Osteoblast (primary cell): ENCODE data around the gene ABCC4. TPM values are rescaled to one million over a fixed set of nuclear protein-coding genes. Genes with fewer than 3 reads are reported as not detected.

Source experiments
- DNase-seq: peaks from one replicate; pipeline ENCODE4 v3.0.0; 2011; ENCODE audit warnings: low spot score, mixed read lengths; ENCODE audit not compliant: insufficient read length; ENCODE audit errors: missing footprints
- H2AFZ ChIP-seq: 2 replicates; pipeline ENCODE4 v1.6.0; 2011; ENCODE audit warnings: mild to moderate bottlenecking, low read length
- H3K27ac ChIP-seq: 2 replicates; pipeline ENCODE4 v1.5.1; 2011; ENCODE audit warnings: mild to moderate bottlenecking, low read depth, low read length, moderate library complexity
- H3K27me3 ChIP-seq: 2 replicates; pipeline ENCODE4 v1.6.0; 2012; ENCODE audit warnings: mild to moderate bottlenecking, control low read depth, inconsistent platforms, low read length, moderate library complexity; ENCODE audit not compliant: insufficient read depth
- H3K36me3 ChIP-seq: 2 replicates; pipeline ENCODE4 v1.5.1; 2011; ENCODE audit warnings: mild to moderate bottlenecking, low read length, control low read depth, moderate library complexity; ENCODE audit not compliant: insufficient read depth
- H3K4me1 ChIP-seq: 2 replicates; pipeline ENCODE4 v1.5.1; 2011; ENCODE audit warnings: mild to moderate bottlenecking, low read length, control low read depth, moderate library complexity; ENCODE audit not compliant: insufficient read depth
- H3K4me2 ChIP-seq: 2 replicates; pipeline ENCODE4 v1.6.0; 2011; ENCODE audit warnings: mild to moderate bottlenecking, low read length; ENCODE audit not compliant: insufficient read depth
- H3K4me3 ChIP-seq: fragments of 200-600 bp; sonication (generic); 3 replicates; pipeline ENCODE4 v1.5.1; 2012; ENCODE audit warnings: mild to moderate bottlenecking, low read length, inconsistent platforms; ENCODE audit not compliant: insufficient read depth
- H3K79me2 ChIP-seq: 2 replicates; pipeline ENCODE4 v1.6.0; 2012; ENCODE audit warnings: mild to moderate bottlenecking, low read length, control low read depth, inconsistent platforms; ENCODE audit not compliant: insufficient read depth
- H3K9me3 ChIP-seq: 2 replicates; pipeline ENCODE4 v1.5.1; 2011; ENCODE audit warnings: low read depth, low read length, control low read depth
- H4K20me1 ChIP-seq: 2 replicates; pipeline ENCODE4 v1.6.0; 2012; ENCODE audit warnings: mild to moderate bottlenecking, low read length, control low read depth; ENCODE audit not compliant: insufficient read depth
- total RNA-seq: library from RNA; depleted of rRNA; stranded (reverse); fragments of >200 nt; gene quantifications from 2 replicates; pipeline ENCODE4 v1.2.3, GENCODE V29; 2012
- TF ChIP-seq, protein P1 (sequence below): IDR thresholded peaks from 2 replicates; pipeline ENCODE4 v1.5.1; 2011; ENCODE audit warnings: mild to moderate bottlenecking, low read depth, low read length, moderate library complexity; ENCODE audit errors: extremely low read depth

ABCC4 gene
- total RNA-seq, 1 donor = 27.5 TPM

DNA sequence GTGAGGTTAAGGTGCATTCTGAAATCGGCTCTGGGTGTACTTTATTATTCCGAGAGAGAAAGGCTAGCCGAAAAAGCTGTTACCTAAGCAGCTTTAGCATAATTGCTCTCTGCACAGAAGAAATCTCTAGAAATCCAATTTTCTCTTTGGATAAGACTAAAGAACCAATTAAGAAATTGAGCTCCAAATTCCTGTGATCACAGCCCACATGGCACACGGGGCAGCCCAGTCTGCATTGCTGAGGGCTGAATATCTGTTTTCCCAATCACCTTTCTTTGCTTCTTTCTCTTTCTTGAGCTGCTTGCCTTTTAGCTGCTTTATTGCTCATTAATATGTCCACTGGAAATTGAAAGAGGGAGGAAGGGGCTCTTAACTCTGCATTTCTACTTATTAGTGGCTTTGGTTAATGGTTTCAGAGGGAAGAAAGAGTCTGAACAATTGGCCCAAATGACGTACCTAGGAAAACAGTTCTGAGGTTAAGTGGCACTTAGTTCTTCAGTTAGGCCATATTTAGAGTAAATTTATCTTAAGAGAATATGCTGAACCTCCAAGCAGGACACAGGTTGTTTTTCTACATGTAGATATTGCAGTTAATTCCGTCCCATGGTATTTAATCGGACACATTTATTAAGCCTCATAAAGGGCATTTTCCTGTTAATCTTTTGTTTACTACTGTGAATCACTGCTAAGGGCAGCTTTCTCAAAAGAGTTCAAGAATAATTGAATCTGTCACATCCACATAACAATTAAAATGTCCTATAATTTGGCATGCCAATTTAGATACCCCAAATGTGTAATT, 265.7 kb downstream of the ABCC4 start:
- Histone ChIP-seq H3K27me3 (no peaks in the 10 kb centered on the region), H3K4me2 (no peak overlapping the region), H2AFZ (no peak overlapping the region), H3K4me1 (peaks cover 4% of the 10 kb centered on the region), H3K4me3 (no peak overlapping the region), H3K79me2 (no peaks in the 10 kb centered on the region), H3K9me3 (no peaks in the 10 kb centered on the region), H3K27ac (no peak overlapping the region), H4K20me1 (no peaks in the 10 kb centered on the region), H3K36me3 (no peaks in the 10 kb centered on the region)
- DNase-seq = no peak
- TF ChIP-seq, protein P1, sequence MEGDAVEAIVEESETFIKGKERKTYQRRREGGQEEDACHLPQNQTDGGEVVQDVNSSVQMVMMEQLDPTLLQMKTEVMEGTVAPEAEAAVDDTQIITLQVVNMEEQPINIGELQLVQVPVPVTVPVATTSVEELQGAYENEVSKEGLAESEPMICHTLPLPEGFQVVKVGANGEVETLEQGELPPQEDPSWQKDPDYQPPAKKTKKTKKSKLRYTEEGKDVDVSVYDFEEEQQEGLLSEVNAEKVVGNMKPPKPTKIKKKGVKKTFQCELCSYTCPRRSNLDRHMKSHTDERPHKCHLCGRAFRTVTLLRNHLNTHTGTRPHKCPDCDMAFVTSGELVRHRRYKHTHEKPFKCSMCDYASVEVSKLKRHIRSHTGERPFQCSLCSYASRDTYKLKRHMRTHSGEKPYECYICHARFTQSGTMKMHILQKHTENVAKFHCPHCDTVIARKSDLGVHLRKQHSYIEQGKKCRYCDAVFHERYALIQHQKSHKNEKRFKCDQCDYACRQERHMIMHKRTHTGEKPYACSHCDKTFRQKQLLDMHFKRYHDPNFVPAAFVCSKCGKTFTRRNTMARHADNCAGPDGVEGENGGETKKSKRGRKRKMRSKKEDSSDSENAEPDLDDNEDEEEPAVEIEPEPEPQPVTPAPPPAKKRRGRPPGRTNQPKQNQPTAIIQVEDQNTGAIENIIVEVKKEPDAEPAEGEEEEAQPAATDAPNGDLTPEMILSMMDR = no peak

DNA sequence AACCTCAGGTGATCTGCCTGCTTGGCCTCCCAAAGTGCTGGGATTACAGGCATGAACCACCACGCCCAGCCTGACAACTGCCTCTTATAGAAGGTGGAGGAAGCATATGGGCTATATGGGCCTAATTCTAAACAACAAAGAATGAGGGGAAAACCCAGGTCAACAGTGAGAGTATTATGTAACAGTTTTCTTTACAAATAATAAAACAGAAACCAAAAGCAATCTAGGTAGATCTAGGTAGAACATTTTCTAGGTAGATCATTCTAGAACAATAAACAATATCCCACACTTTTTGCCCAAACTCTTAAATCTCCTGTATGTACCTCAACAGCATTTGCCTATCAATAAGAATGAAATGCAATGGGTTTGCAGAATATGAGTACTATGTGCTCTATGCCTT, 267.4 kb downstream of the ABCC4 start:
- TF ChIP-seq, protein P1 = no peak
- no peaks in the 10 kb centered on the region for H3K79me2 ChIP-seq
- H3K4me2 ChIP-seq = no peak overlapping the region
- no peak overlapping the region for H2AFZ ChIP-seq
- no peaks in the 10 kb centered on the region for H3K27me3 ChIP-seq
- no peaks in the 10 kb centered on the region for H3K4me1 ChIP-seq
- no peak overlapping the region for H3K4me3 ChIP-seq
- H3K9me3 ChIP-seq = no peaks in the 10 kb centered on the region
- H4K20me1 ChIP-seq = no peaks in the 10 kb centered on the region
- no peak overlapping the region for H3K27ac ChIP-seq
- no peak for DNase-seq
- no peaks in the 10 kb centered on the region for H3K36me3 ChIP-seq

DNA sequence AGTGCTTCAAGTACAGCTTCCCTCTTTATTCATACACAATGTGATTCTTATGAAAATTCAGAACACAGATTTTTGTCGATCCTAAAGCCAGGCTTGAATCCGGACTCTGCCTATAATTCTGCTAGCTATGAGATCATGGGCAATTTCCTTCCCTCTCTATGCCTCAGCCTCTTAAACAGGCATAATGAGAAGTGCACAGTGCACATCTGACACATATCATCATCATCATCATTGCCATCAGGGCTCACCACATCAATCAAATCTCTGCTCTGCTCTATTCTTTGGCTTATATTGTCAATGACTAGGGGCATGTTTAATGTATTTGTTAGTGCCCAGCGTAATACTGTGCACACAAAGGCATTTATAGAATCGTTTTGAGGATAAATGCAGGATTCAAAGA, 269.1 kb downstream of the ABCC4 start:
- Histone ChIP-seq H3K79me2 (no peaks in the 10 kb centered on the region), H3K27me3 (no peaks in the 10 kb centered on the region), H3K4me3 (no peak overlapping the region), H4K20me1 (no peaks in the 10 kb centered on the region), H3K4me2 (no peak overlapping the region), H3K9me3 (no peaks in the 10 kb centered on the region), H3K36me3 (no peaks in the 10 kb centered on the region), H3K4me1 (no peaks in the 10 kb centered on the region), H2AFZ (no peak overlapping the region), H3K27ac (no peak overlapping the region)
- TF ChIP-seq, protein P1 = no peak
- no peak for DNase-seq

DNA sequence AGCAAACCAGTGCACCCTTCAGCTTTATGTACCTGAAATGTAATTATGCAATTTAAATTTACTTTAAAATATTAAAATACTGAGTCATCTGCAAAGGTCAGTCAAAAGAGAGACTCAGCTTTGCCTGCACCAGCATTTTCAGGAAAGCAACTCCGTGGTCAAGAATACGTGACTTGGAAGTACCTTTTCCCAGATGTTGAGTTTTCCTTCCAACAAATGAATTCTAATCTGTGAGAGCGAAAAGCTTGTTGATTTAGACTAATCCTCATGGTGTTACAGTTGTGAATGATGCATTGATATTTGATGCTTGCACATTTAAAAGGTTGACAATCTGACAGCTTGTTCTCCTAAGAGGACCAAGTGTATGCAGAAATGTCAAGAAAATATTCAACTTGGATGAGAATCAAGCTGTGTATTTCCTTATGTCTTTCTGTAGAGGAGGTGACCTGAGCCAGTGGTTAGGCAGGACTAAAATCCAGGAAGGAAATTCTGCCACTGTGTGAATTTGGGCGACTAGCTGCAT, 270.4 kb downstream of the ABCC4 start:
- Histone ChIP-seq H3K4me1 (no peaks in the 10 kb centered on the region), H3K27me3 (no peaks in the 10 kb centered on the region), H3K9me3 (no peaks in the 10 kb centered on the region), H3K27ac (no peak overlapping the region), H3K79me2 (no peaks in the 10 kb centered on the region), H4K20me1 (no peaks in the 10 kb centered on the region), H3K4me2 (no peak overlapping the region), H3K36me3 (no peaks in the 10 kb centered on the region), H3K4me3 (no peak overlapping the region), H2AFZ (no peak overlapping the region)
- no peak for DNase-seq
- TF ChIP-seq, protein P1 = no peak
